ENCODE measurements around the gene TIGIT.
"Not testable (repeated sequence)": the region's sequence is repeated elsewhere in the genome, so short reads cannot be mapped to it uniquely, and the experiment has no call there.

The TIGIT gene

DNA sequence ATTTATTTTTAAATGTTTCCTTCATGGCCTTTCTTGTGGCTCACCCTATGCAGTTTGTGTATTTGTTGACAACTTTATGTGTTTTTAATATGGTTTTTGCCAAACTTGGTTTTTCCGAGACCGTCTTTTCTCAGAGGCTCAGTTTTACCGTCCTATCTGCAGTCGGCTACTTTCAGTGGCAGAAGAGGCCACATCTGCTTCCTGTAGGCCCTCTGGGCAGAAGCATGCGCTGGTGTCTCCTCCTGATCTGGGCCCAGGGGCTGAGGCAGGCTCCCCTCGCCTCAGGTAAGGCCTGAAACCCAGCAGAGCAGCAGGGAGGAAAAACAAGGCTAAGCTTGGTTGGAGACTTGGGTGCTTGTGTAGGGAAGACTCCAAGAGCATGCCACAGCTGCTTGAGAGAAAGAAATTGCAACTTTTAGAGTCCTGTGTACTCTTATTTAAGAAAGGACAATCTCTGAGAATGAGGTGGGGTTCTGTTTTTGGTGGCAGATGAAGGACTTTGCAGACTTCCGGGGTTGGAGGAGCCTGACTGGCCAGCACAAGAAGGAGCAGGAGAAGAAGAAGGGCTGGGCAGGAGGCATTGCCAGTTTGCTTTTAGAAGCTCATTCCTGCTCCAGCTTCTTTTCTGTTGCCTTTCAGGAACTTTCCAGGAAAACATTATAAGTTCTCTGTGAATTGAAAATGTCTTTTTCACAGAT is at the start of gene TIGIT:
Gene TIGIT, plus strand, starts transcription at position 191 of the 698 bp plus-strand sequence. Its CDS starts 34 bp downstream, at position 225.
- no peak for DNase-seq

DNA sequence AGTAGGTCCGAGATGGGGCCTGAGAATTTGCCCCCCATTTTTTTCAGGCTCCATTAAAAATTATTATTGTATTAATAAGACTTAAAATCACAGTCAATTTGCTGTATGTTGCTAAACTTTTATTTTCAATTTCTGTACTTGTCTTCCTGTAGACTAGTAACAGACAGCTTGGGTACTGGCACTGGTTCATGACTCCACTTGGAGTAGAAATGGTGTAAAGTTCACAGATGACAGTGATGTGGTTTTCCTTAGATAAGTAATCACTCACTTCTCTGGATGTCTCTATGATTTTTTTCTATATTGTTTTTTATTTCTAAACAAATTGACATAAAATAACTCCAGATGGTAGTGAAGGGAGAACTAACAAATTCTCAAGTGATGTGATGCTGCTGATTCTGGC is 40.9 kb upstream of the TIGIT start:
- no peak for DNase-seq

DNA sequence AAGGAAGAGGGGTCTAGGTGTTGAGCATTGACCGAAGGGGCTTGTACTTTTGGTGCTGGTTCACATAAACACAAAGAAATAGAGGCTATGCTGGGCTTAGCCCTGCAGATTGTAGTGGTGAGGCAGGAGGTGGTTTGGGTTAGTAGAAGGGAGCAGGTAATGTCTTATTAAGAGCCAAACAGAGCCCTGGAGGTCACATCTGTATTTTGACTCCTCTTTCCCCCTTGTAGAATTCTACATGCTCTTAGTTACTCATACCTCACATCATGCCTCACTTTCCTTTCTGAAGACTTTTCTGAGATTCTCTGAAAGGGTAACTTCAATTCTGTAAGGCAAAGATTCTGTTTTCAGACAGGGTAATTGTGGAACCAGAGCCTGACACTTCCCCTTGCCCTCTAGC is 40.3 kb upstream of the TIGIT start:
- DNase-seq = no peak

DNA sequence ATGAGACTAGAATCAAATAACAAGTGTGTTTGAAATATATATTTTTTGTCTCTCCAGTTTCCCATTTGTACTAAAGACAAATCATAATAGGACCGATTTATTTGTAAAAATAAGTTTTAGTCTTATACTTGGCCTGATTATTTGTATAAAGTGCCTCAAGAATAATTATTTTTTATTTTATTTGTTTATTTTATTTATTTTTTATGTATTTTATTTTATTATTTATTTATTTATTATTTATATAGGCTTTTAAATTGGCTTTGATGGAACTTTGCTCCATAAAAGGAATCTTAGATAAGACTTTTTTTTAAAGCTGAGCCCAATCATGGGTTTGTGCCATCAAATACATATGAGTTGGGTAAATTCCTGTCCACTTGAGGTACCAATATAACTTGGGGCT is 34.3 kb upstream of the TIGIT start:
- no peak for DNase-seq

DNA sequence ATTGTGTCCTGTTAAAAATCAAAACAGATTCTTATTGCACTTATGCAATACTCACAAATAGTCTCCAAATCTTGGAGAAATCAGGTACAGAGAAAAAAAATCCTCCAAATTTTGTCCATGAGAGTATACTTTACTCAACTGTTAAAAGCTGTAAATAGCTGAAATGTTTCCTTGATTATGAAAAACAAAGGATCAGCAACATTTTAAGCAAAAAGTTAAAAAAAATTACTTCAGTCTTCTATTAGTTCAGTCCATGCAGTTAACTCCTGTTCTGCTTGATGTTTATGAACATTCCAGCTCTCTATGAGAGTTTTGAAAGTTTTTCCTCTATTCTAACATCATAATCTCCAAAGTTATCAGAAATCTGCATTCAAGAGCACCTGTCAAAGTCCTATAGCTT is 33.7 kb upstream of the TIGIT start:
- DNase-seq = no peak

DNA sequence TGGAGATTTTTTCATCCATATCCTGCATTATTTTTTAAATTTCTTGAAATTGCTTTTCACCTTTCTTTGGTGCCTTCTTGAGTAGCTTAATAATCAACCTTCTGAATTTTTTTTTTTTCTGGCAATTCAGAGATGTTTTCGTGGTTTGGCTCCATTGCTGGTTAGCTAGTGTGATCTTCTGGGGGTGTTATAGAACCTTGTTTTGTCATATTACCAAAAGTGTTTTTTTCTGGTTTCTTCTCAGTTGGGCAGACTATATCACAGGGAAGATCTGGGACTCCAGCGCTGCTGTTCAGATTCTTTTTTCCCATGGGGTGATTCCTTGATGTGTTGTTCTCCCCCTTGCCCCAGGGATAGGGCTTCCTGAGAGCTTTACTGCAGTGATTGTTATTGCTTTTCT is 23.8 kb upstream of the TIGIT start:
- no peak for DNase-seq

DNA sequence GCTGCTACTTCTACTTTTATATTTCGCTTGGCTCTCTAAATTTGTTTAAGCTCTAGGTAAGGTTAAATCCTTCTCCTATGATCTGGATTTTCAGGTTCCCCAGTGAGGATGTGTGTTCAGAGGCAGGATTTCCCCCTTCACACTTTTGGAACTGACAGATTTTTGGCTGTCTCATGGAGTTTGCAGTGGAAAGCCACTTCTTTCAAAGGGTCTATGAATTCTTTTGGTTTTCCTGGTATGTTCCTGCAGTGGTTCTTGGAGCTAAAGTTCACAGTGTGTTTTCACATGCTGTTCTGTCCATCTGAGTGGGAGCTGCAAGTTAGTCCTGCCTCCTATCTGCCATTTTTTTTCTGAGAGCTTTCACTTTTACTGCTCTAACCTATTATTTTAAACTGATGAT is 21.6 kb upstream of the TIGIT start:
- DNase-seq = no peak

DNA sequence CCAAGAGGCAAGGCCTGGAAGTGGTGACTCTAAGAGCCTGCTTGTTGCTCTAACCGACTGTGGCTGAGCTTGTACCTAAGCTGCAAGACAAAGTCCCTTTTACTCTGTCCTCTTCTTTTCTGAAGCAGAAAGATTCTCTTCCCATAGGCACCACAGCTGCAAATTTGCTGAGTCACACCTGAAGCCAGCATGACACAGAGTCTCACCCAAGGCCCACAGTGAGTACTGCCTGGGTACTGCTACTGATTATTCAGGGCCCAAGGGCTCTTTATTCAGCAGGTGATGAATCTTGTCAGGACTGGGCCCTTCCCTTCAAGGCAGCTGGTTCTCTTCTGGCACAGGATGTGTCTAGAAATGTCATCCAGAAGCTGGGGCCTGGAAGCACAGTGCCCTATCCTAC is 18.9 kb upstream of the TIGIT start:
- no peak for DNase-seq

DNA sequence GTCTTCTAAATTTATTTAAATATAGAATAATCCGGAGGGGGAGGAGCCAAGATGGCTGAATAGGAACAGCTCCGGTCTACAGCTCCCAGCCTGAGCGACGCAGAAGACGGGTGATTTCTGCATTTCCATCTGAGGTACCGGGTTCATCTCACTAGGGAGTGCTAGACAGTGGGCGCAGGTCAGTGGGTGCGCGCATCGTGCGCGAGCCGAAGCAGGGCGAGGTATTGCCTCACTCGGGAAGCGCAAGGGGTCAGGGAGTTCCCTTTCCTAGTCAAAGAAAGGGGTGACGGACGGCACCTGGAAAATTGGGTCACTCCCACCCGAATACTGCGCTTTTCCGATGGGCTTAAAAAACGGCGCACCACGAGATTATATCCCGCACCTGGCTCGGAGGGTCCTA is 17.0 kb upstream of the TIGIT start:
- DNase-seq = not testable (repeated sequence)

DNA sequence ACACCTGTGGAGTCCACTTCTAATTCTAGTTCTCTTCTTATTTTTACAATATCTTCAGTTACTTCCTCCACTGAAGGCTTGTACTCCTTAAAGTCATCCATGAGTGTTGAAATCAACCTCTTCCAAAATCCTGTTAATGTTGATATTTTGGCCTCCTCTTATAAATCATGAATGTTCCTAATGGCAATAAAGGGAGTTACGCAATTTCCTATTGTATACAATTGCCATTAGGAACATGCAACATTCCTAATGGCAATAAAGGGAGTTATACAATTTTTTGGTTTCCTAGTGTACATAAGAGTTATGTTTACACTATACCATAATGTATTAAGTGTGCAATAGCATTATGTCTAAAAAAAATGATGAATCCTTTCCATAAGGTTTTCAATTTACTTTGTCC is 9.2 kb upstream of the TIGIT start:
- DNase-seq = no peak

DNA sequence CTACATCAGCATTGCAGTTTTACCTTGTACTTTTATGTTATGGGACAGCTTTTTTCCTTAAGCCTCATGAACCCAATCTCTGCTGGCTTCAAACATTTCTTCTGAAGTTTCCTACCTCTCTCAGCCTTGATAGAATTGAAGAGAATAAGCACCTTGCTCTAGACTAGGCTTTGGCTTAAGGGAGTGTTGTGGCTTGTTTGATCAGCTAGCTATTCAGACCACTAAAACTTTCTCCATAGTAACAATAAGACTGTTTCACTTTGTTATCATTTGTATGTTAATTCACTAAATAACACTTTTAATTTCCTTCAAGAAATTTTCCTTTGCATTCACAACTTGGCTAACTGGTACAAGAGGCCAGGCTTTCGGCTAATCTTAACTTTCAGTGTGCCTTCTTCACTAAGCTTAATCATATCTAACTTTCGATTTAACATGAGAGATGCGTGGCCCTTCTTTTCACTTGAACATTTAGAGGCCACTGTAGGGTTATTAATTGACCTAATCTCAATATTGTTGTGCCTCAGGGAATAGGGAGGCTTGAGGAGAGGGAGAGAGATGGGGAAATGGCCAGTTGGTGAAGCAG is 8.1 kb upstream of the TIGIT start:
- no peak for DNase-seq

DNA sequence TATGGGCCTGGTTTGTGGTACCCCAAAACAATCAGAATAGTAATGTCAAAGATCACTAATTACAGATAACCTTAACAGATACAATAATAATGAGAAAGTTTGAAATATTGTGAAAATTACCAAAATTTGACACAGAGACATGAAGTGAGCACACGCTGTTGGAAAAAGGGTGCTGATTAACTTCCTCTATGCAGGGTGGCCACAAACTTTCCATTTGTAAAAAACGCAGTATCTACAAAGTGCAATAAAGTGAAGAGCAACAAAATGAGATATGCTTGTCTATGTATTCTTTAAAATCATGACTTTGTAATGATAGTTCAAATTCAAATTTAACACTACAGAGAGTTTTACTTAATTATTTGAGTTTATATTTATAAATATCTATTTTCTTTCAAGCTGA is 7.6 kb upstream of the TIGIT start:
- DNase-seq = no peak

DNA sequence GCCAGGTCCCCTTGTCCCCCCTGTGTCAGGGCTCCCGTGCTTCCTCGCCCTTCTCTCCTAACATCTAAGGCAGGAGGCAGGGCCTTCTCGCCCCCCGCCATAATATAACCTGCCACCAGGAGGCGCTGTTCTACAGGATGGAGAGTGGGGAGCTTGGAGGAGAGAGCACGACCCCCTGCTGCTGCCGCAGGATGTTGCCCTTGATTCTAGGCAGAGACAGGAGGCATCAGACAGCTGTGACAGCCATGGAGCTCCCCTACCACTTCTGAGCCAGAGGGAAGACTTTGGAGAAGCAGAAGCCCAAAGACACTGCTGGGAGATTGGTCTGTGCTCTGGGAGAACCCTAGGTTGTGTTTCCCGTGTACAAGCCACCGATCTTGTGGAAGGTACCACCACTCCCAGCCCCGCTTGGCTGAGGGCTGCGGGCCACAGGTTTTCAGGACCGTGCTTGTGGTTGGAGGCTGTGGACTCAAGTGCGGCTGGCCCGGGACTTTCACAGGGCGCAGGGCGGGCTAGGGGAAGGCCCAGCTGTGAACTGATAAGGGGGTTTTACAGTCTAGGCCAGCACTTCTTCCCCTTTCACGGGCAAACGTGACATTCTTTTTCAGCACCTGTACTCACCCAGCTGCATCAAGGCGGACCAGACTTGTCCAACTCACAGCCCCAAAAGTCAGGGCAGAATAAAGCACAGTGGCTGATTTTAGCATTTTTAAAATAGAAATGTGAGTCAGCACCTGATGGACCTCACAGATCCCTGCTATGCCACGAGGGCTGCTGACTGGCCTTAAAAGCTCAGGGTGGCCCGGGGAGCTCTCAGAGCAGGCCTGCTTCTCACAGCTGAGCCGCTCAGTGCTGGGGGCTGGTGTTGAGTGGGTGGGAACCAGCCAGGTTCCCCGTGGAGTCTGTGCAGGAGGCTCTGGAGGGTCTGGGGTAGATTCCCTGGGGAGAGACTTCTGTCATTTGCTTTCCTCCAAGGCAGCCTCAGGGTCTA is 2.6 kb upstream of the TIGIT start:
- DNase-seq = no peak

DNA sequence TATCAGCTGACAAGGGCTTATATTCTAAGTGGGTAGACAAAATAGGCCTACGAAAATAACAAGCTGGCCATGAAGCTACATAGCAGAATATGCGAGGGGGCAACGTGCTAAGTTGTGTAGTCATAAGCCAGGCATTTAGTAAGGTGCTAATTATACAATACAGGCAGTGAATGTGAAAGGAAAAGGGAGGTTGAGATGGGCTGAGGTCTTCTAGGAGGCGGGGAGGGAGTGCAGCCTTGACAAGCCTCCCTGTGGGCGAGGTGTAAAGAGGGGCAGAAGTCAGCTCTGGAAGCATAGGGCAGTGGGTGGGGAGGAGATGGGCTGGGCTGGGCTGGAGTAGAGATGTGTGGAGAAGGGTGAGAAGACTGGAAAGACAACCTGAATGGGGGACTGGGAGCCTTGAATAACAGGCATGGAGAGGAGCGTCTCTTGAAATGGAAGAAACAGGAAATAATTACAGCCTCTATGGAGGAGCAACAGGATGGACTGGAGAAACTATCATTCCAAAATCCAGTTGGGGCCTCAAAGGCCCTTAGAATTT is 1.2 kb downstream of the TIGIT start:
- no peak for DNase-seq

DNA sequence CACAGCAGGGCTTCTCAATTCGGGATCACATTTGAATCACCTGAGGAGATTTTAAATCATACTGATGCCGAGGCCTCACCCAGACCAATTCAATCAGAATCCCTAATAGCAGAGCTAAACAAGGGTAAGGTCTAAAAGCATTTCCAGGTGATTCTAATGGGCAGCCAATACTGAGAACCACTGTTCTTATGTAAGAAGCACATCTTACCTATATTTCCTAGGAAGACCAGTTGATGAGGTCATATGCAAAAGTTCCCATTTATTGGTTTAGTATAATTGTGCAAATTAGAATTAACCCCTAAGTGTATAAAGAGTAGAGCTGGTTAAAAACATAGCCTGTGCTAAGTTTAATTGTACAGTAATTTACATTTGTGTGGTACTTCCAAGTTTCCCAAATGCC is 2.1 kb downstream of the TIGIT start:
- DNase-seq = no peak

DNA sequence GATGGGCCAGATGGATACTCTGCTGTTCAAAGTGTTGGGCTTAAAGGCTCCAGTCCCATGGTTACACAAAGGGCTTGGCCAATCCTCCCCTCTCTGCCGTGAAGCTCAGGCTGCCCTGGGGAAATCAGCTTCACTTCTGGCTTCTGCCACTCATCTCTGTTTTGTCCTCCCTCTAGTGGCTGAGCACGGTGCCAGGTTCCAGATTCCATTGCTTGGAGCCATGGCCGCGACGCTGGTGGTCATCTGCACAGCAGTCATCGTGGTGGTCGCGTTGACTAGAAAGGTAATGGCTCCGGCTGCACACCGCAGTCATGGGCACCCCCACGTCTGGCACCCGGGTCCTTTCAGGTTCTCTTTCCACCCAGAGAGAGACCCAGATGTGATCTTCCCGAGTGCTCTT is 5.6 kb downstream of the TIGIT start:
- DNase-seq = no peak

DNA sequence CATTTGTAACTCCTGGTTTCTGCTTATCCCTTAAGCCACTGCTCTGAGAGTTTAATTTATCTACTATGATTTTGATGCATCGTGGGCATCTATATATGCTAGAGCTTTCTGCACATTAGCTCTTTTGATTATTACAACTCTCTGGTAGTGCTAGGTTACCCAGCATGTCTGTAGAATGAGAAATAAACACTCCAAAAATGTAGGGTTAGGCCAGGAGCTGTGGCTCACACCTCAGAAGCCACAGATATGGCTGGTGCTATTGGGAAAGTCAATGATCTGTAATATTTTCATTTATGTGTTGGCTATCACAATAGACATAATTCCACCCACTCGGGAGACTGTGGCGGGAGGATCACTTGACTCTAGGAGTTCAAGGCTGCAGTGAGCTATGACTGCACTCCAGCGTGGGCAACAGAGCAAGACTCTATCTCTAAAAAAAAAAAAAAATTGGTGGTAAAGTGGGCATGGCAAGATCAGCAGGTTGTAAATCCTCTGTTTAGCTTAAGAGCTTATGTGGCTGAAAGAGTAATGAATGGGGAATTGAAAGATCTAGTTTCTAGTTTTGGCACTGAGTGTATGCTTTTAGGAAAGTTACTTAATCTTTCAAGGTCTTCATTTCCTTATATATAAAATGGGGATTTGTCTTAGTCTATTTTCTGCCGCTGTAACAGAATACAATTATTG is 6.3 kb downstream of the TIGIT start:
- DNase-seq = peak; percentile 2

DNA sequence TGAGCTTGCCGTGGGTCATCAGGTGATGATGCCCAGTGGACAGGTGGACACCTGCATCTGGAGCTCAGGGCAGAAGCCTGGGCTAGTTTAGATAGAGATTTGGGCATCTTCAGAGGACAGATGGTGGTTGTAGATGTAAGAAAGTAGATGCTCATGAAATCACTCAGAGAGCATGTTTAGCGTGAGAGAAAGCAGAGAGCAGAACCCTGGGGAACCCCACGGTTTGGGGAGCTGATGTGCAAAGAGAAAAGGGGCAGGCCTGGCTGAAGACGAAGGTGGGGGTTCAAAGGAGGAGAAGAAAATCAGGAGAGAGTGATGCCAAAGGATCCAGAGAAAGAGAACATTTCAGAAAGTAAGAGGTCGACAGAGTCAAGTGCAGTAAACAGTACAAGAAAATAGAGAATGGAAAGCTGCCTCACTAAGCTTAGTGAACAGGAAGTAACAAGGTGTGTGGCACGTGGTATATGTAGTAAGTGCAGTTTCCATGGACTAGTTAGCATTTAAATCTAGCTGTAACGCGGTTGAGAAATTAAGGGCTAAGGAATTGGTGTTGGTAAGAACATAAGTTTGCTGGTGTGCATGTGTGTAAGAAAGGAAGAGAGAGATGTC is 13.5 kb downstream of the TIGIT start:
- DNase-seq = no peak

DNA sequence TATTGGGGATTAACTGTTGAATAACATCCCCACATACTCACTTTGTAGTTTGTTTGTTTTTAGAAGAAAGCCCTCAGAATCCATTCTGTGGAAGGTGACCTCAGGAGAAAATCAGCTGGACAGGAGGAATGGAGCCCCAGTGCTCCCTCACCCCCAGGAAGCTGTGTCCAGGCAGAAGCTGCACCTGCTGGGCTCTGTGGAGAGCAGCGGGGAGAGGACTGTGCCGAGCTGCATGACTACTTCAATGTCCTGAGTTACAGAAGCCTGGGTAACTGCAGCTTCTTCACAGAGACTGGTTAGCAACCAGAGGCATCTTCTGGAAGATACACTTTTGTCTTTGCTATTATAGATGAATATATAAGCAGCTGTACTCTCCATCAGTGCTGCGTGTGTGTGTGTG is 14.0 kb downstream of the TIGIT start:
- no peak for DNase-seq

DNA sequence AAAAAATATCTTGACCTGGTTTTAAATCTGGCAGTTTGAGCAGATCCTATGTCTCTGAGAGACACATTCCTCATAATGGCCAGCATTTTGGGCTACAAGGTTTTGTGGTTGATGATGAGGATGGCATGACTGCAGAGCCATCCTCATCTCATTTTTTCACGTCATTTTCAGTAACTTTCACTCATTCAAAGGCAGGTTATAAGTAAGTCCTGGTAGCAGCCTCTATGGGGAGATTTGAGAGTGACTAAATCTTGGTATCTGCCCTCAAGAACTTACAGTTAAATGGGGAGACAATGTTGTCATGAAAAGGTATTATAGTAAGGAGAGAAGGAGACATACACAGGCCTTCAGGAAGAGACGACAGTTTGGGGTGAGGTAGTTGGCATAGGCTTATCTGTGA is 14.5 kb downstream of the TIGIT start:
- DNase-seq = no peak

DNA sequence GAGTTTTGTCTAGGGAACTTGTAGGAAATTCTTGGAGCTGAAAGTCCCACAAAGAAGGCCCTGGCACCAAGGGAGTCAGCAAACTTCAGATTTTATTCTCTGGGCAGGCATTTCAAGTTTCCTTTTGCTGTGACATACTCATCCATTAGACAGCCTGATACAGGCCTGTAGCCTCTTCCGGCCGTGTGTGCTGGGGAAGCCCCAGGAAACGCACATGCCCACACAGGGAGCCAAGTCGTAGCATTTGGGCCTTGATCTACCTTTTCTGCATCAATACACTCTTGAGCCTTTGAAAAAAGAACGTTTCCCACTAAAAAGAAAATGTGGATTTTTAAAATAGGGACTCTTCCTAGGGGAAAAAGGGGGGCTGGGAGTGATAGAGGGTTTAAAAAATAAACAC is 15.0 kb downstream of the TIGIT start:
- no peak for DNase-seq

DNA sequence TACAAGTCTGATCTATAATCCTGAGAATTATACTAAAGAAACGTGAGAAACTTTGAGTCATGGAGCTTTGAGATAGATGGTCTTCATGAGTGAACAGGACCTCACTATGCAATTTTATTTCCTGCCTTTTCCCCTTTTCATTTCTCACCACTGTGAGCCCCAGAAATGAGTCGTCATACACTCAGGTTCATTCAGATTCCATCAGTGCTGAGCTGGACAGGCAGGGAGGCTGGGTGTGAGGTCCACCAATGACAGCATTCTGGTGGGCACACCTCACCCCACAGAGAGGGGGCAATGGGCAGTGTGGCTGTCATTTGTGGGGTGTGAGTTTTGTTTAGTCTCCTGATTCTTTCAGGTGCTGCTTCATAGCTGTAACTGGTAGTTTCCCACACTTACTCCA is 16.9 kb downstream of the TIGIT start:
- no peak for DNase-seq

DNA sequence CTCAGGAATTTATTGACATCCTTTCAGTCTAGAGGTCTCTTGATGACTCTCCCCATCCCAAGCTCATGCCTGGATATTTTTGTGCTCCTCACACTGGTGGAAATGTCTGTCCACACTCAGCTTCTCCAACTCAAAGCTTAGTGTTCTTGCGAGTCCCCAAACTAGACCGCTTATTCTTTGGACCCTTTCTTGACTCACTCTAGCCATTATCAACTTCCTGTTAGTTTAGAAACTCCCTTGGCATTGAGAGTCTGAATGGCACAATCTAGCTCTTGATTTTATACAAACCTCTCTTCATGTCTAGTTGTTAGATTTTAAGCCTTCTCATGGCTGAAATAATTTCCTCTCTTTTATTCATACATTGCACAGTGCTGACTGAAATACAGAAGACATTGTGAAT is 19.6 kb downstream of the TIGIT start:
- no peak for DNase-seq
